ENCODE results near the gene SDF4.
A peak's percentile ranks its signal among the peaks of the same experiment; 100 is the strongest.

SDF4 gene

GRCh38 chr1:1228187-1228586 is 3.6 kb downstream of the SDF4 start:
- DNase-seq, result no peak

- DNase-seq, result no peak
These were observed 4.4 kb downstream of the SDF4 start for GRCh38 chr1:1227386-1227785.

- DNase-seq, result no peak
These were observed 5.0 kb downstream of the SDF4 start for GRCh38 chr1:1226566-1227362.

GRCh38 chr1:1225913-1226312 is 5.9 kb downstream of the SDF4 start:
- peak in 1 of 14 donors; percentile 80 for DNase-seq

GRCh38 chr1:1225238-1225845 is 6.5 kb downstream of the SDF4 start:
- DNase-seq, result no peak

- DNase-seq, result no peak
These were observed 7.9 kb downstream of the SDF4 start for GRCh38 chr1:1223891-1224290.

GRCh38 chr1:1223321-1223720 is 8.5 kb downstream of the SDF4 start:
- no peak for DNase-seq

- no peak for DNase-seq
These were observed 9.1 kb downstream of the SDF4 start for GRCh38 chr1:1222575-1223225.

GRCh38 chr1:1221887-1222574 is 9.8 kb downstream of the SDF4 start:
- DNase-seq, result no peak

GRCh38 chr1:1220197-1220596 is 11.6 kb downstream of the SDF4 start:
- no peak for DNase-seq

- no peak for DNase-seq
These were observed 12.5 kb downstream of the SDF4 start for GRCh38 chr1:1219341-1219740.

- no peak for DNase-seq
These were observed 13.1 kb downstream of the SDF4 start for GRCh38 chr1:1218524-1219200.

GRCh38 chr1:1217621-1218523 is 13.9 kb downstream of the SDF4 start:
- DNase-seq, result peak in 1 of 14 donors; percentile 86

GRCh38 chr1:1216770-1217620 is 14.8 kb downstream of the SDF4 start:
- no peak for DNase-seq

- no peak for DNase-seq
These were observed 15.8 kb downstream of the SDF4 start for GRCh38 chr1:1215881-1216605.

- no peak for DNase-seq
These were observed 16.6 kb downstream of the SDF4 start for GRCh38 chr1:1215080-1215676.

- DNase-seq, result no peak
These were observed 18.2 kb downstream of the SDF4 start, which contains the start of gene TNFRSF4 for GRCh38 chr1:1213345-1214265. Gene TNFRSF4, minus strand, starts transcription at chr1:1214153. Its CDS starts 26 bp downstream, at chr1:1214127.

- no peak for DNase-seq
These were observed 18.9 kb downstream of the SDF4 start for GRCh38 chr1:1212780-1213344.
